WTC11 (cell line): ENCODE results near the gene KITLG. TPM values are rescaled to one million over a fixed set of nuclear protein-coding genes. Genes with fewer than 3 reads are reported as not detected.

Experiments used
- ATAC-seq: fragments of 200-7000 bp; cut with Tn5 transposase; 2 replicates; pipeline ENCODE4 v1.10.0; 2021; ENCODE audit warnings: mild to moderate bottlenecking, moderate library complexity
- CTCF ChIA-PET: fragments of 300-600 bp; sonication (Branson Sonifier 250); formaldehyde crosslinking; loops from one replicate; lab custom pipeline; 2021; ENCODE audit warnings: antibody characterized with exemption; lab: Charles Lee
- POLR2A ChIA-PET: fragments of 350-600 bp; sonication (Branson Sonifier 250); formaldehyde crosslinking; loops from one replicate; lab custom pipeline; 2021; ENCODE audit warnings: antibody characterized with exemption; lab: Charles Lee
- DNase-seq: peaks from one replicate; pipeline ENCODE4 v3.0.0; 2021; ENCODE audit warnings: low spot score
- H3K27ac Mint-ChIP-seq: 2 replicates; pipeline ENCODE4 v1.8.0; 2021; ENCODE audit warnings: mixed read lengths
- H3K27me3 Mint-ChIP-seq: 2 replicates; pipeline ENCODE4 v1.8.0; 2021; ENCODE audit warnings: low read depth, mild to moderate bottlenecking, moderate library complexity, mixed read lengths
- H3K36me3 Mint-ChIP-seq: 2 replicates; pipeline ENCODE4 v1.8.0; 2021; ENCODE audit warnings: mixed read lengths
- H3K4me1 Mint-ChIP-seq: 2 replicates; pipeline ENCODE4 v1.8.0; 2022; ENCODE audit warnings: mixed read lengths
- H3K4me3 Mint-ChIP-seq: 2 replicates; pipeline ENCODE4 v1.8.0; 2021; ENCODE audit warnings: mild to moderate bottlenecking, moderate library complexity, mixed read lengths
- H3K9me3 Mint-ChIP-seq: 2 replicates; pipeline ENCODE4 v1.8.0; 2021; ENCODE audit warnings: mixed read lengths
- CREM ChIP-seq: sonication (generic); formaldehyde crosslinking; IDR thresholded peaks from 2 replicates; pipeline ENCODE4 v1.8.1; 2022; ENCODE audit warnings: mild to moderate bottlenecking, missing genetic modification reagents, moderate library complexity
- ELF4 ChIP-seq: sonication (generic); formaldehyde crosslinking; IDR thresholded peaks from 2 replicates; pipeline ENCODE4 v1.8.1; 2022; ENCODE audit warnings: low read depth, mild to moderate bottlenecking, moderate library complexity, missing genetic modification reagents
- FOXP1 ChIP-seq: sonication (generic); formaldehyde crosslinking; IDR thresholded peaks from 2 replicates; pipeline ENCODE4 v1.8.0; 2022; ENCODE audit warnings: missing genetic modification reagents, mild to moderate bottlenecking, moderate library complexity, borderline replicate concordance
- GRHL2 ChIP-seq: fragments of 250-450 bp; sonication (Bioruptor Pico); IDR thresholded peaks from 2 replicates; pipeline ENCODE4 v1.8.0; 2022; ENCODE audit warnings: mild to moderate bottlenecking, moderate library complexity; ENCODE audit not compliant: insufficient replicate concordance, severe bottlenecking
- NFE2L1 ChIP-seq: sonication (generic); formaldehyde crosslinking; IDR thresholded peaks from 2 replicates; pipeline ENCODE4 v1.8.1; 2023; ENCODE audit warnings: missing genetic modification reagents
- NR2C2 ChIP-seq: sonication (generic); formaldehyde crosslinking; IDR thresholded peaks from 2 replicates; pipeline ENCODE4 v1.8.0; 2022; ENCODE audit warnings: mild to moderate bottlenecking, missing genetic modification reagents
- RORB ChIP-seq: fragments of 250-450 bp; sonication (Bioruptor Pico); IDR thresholded peaks from 2 replicates; pipeline ENCODE4 v1.9.0; 2021; ENCODE audit warnings: mild to moderate bottlenecking
- SMAD3 ChIP-seq: sonication (generic); formaldehyde crosslinking; IDR thresholded peaks from 2 replicates; pipeline ENCODE4 v1.8.0; 2022; ENCODE audit warnings: missing genetic modification reagents, mild to moderate bottlenecking, borderline replicate concordance
- STAT6 ChIP-seq: sonication (generic); formaldehyde crosslinking; conservative IDR thresholded peaks from 2 replicates; pipeline ENCODE4 v1.8.1; 2023; ENCODE audit warnings: mild to moderate bottlenecking, low read depth, missing genetic modification reagents, moderate library complexity
- TP53 ChIP-seq: sonication (generic); formaldehyde crosslinking; IDR thresholded peaks from 2 replicates; pipeline ENCODE4 v1.8.1; 2023; ENCODE audit warnings: mild to moderate bottlenecking, missing genetic modification reagents
- ZNF138 ChIP-seq: sonication (generic); formaldehyde crosslinking; conservative IDR thresholded peaks from 2 replicates; pipeline ENCODE4 v1.8.1; 2022; ENCODE audit warnings: mild to moderate bottlenecking, moderate library complexity, missing genetic modification reagents
- ZNF219 ChIP-seq: sonication (generic); formaldehyde crosslinking; IDR thresholded peaks from 2 replicates; pipeline ENCODE4 v1.8.0; 2023; ENCODE audit warnings: missing genetic modification reagents, mild to moderate bottlenecking, borderline replicate concordance
- ZNF232 ChIP-seq: sonication (generic); formaldehyde crosslinking; IDR thresholded peaks from 2 replicates; pipeline ENCODE4 v1.8.0; 2022; ENCODE audit warnings: mild to moderate bottlenecking, missing genetic modification reagents
- ZNF317 ChIP-seq: sonication (generic); formaldehyde crosslinking; IDR thresholded peaks from 2 replicates; pipeline ENCODE4 v1.8.1; 2023; ENCODE audit warnings: low read depth, mild to moderate bottlenecking, moderate library complexity, missing genetic modification reagents, borderline replicate concordance
- ZNF532 ChIP-seq: fragments of 250-450 bp; sonication (Bioruptor Pico); IDR thresholded peaks from 2 replicates; pipeline ENCODE4 v1.9.0; 2021; ENCODE audit warnings: mild to moderate bottlenecking, borderline replicate concordance
- ZSCAN18 ChIP-seq: fragments of 250-450 bp; sonication (Bioruptor Pico); IDR thresholded peaks from 2 replicates; pipeline ENCODE4 v2.1.2; 2022; ENCODE audit warnings: mild to moderate bottlenecking, moderate library complexity
- total RNA-seq: library from RNA; stranded (reverse); gene quantifications from 3 replicates; pipeline ENCODE4 v1.2.3, GENCODE V29; 2021
- TF ChIP-seq, protein P1 (sequence below): sonication (generic); formaldehyde crosslinking; IDR thresholded peaks from 2 replicates; pipeline ENCODE4 v1.8.0; 2023; ENCODE audit warnings: missing genetic modification reagents
- TF ChIP-seq, protein P2 (sequence below): sonication (generic); formaldehyde crosslinking; IDR thresholded peaks from 2 replicates; pipeline ENCODE4 v1.8.0; 2022; ENCODE audit warnings: mild to moderate bottlenecking, missing genetic modification reagents
- TF ChIP-seq, protein P3 (sequence below): sonication (generic); formaldehyde crosslinking; IDR thresholded peaks from 2 replicates; pipeline ENCODE4 v1.8.1; 2022; ENCODE audit warnings: mild to moderate bottlenecking, missing genetic modification reagents, moderate library complexity, borderline replicate concordance

KITLG gene
- total RNA-seq, 1 experiment from 2014 or later: 12.5 TPM

DNA sequence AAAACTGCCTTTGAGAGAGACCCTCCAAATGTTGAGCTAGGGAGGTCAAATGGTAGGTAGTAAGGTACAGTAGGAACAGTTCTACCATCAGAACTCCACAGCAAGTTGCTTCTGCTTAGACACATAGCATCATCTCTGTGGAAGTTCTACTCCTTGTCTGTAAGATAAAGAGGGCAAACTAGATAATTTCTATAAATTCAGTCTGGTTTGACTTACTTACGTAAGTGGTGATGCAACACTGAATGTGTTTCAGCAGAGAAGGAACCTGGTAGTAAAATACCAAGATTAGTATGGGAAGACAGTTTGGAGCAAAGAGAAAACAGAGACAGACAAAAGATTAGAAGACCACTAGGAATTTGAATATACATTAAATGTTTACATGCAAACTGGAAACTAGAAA lies 42.0 kb downstream of the KITLG start:
- Mint-ChIP-seq H3K36me3 (peaks cover 4% of the 10 kb centered on the region), H3K27ac (no peak overlapping the region), H3K4me1 (no peaks in the 10 kb centered on the region), H3K9me3 (peaks cover 5% of the 10 kb centered on the region), H3K27me3 (no peaks in the 10 kb centered on the region), H3K4me3 (no peak overlapping the region)
- ATAC-seq (no peak), DNase-seq (no peak)
- TF ChIP-seq NR2C2 (CRISPR knock-in tag) (no peak), FOXP1 (CRISPR knock-in tag) (no peak), STAT6 (CRISPR knock-in tag) (no peak), NFE2L1 (no peak), SMAD3 (CRISPR knock-in tag) (no peak), CREM (CRISPR knock-in tag) (no peak), GRHL2 (CRISPR knock-in tag) (no peak), ZNF317 (CRISPR knock-in tag) (no peak)
- TF ChIP-seq, protein P1, sequence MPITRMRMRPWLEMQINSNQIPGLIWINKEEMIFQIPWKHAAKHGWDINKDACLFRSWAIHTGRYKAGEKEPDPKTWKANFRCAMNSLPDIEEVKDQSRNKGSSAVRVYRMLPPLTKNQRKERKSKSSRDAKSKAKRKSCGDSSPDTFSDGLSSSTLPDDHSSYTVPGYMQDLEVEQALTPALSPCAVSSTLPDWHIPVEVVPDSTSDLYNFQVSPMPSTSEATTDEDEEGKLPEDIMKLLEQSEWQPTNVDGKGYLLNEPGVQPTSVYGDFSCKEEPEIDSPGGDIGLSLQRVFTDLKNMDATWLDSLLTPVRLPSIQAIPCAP (CRISPR knock-in tag): no peak
- TF ChIP-seq, protein P2, sequence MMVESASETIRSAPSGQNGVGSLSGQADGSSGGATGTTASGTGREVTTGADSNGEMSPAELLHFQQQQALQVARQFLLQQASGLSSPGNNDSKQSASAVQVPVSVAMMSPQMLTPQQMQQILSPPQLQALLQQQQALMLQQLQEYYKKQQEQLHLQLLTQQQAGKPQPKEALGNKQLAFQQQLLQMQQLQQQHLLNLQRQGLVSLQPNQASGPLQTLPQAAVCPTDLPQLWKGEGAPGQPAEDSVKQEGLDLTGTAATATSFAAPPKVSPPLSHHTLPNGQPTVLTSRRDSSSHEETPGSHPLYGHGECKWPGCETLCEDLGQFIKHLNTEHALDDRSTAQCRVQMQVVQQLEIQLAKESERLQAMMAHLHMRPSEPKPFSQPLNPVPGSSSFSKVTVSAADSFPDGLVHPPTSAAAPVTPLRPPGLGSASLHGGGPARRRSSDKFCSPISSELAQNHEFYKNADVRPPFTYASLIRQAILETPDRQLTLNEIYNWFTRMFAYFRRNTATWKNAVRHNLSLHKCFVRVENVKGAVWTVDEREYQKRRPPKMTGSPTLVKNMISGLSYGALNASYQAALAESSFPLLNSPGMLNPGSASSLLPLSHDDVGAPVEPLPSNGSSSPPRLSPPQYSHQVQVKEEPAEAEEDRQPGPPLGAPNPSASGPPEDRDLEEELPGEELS (CRISPR knock-in tag): no peak
- TF ChIP-seq, protein P3, sequence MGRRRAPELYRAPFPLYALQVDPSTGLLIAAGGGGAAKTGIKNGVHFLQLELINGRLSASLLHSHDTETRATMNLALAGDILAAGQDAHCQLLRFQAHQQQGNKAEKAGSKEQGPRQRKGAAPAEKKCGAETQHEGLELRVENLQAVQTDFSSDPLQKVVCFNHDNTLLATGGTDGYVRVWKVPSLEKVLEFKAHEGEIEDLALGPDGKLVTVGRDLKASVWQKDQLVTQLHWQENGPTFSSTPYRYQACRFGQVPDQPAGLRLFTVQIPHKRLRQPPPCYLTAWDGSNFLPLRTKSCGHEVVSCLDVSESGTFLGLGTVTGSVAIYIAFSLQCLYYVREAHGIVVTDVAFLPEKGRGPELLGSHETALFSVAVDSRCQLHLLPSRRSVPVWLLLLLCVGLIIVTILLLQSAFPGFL (CRISPR knock-in tag): no peak
- ChIA-PET CTCF (no interaction called here), POLR2A (no interaction called here)

DNA sequence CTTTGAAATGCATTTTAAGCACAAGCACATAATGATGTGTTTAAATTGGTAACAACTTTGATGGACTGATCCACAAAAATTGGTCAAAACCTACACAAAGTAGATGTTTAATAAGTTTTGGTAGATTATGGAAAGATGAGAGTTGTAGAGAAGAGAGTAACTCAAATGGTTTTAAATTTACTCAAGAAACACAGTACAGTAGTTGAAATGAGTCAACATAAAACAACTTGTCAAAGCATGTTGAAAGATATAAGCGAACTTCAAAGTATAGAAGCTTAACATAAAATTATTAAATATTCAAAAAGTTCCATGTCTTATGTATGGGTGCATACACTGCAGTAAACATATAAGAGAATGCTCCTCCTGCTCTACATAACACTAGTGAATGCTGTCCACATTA lies 49.4 kb downstream of the KITLG start:
- Mint-ChIP-seq H3K27ac (no peak overlapping the region), H3K4me3 (no peak overlapping the region), H3K9me3 (peaks cover 13% of the 10 kb centered on the region), H3K27me3 (no peaks in the 10 kb centered on the region), H3K36me3 (peaks cover 12% of the 10 kb centered on the region), H3K4me1 (peaks cover 13% of the 10 kb centered on the region)
- ATAC-seq: no peak
- ChIA-PET CTCF (no interaction called here), POLR2A (no interaction called here)
- no peak for DNase-seq
- TF ChIP-seq ELF4 (CRISPR knock-in tag) (no peak), RORB (no peak), ZNF219 (CRISPR knock-in tag) (no peak), ZNF532 (CRISPR knock-in tag) (no peak), ZNF138 (no peak), ZSCAN18 (CRISPR knock-in tag) (no peak), TP53 (CRISPR knock-in tag) (no peak), GRHL2 (CRISPR knock-in tag) (no peak), ZNF232 (CRISPR knock-in tag) (no peak)
- TF ChIP-seq, protein P2 (CRISPR knock-in tag): no peak
- TF ChIP-seq, protein P1 (CRISPR knock-in tag): no peak
